OCI-LY7 (cell line): Measurements from ENCODE around the gene LRFN5. TPM values are rescaled to one million over a fixed set of nuclear protein-coding genes. Genes with fewer than 3 reads are reported as not detected.
"Not testable (repeated sequence)": the region's sequence is repeated elsewhere in the genome, so short reads cannot be mapped to it uniquely, and the experiment has no call there.

Source experiments
- BruUV-seq: library from RNA; stranded (reverse); fragments of 400-500 nt; replicated peaks from 2 replicates; lab custom pipeline; 2021; lab: Mats Ljungman, UMichigan
- CTCF ChIA-PET: fragments of 300-600 bp; sonication (Branson Sonifier 250); formaldehyde crosslinking; loops from one replicate; lab custom pipeline; 2022; ENCODE audit warnings: antibody characterized with exemption; ENCODE audit not compliant: unreplicated experiment; lab: Charles Lee
- POLR2A ChIA-PET: fragments of 300-600 bp; sonication (Branson Sonifier 250); formaldehyde crosslinking; loops from one replicate; lab custom pipeline; 2022; ENCODE audit warnings: antibody characterized with exemption; lab: Charles Lee
- DNase-seq: peaks from one replicate; pipeline ENCODE4 v3.0.0-alpha.2; 2015; ENCODE audit warnings: low spot score
- H2AFZ ChIP-seq: fragments of 200-600 bp; sonication (generic), shearing (Covaris generic); 2 replicates; pipeline ENCODE4 v1.6.1; 2014; ENCODE audit warnings: mild to moderate bottlenecking, antibody characterized with exemption, low read length, moderate library complexity
- H3K27ac ChIP-seq: fragments of 200-600 bp; sonication (generic); 2 replicates; pipeline ENCODE4 v1.5.1; 2014; ENCODE audit warnings: mixed run types, low read depth, mild to moderate bottlenecking, moderate library complexity, low read length, inconsistent platforms; ENCODE audit not compliant: poor library complexity, severe bottlenecking
- H3K36me3 ChIP-seq: fragments of 200-600 bp; sonication (generic); 2 replicates; pipeline ENCODE4 v1.6.1; 2014; ENCODE audit warnings: mild to moderate bottlenecking, antibody characterized with exemption, low read length, moderate library complexity, mixed read lengths; ENCODE audit not compliant: insufficient read depth
- H3K4me1 ChIP-seq: fragments of 200-600 bp; sonication (generic); 2 replicates; pipeline ENCODE4 v1.5.1; 2014; ENCODE audit warnings: mild to moderate bottlenecking, low read length; ENCODE audit not compliant: insufficient read depth, poor library complexity, severe bottlenecking
- H3K4me2 ChIP-seq: fragments of 200-600 bp; sonication (generic); 2 replicates; pipeline ENCODE4 v1.6.1; 2014; ENCODE audit warnings: mild to moderate bottlenecking, low read length
- H3K4me3 ChIP-seq: fragments of 200-600 bp; sonication (generic); 2 replicates; pipeline ENCODE4 v1.5.1; 2014; ENCODE audit warnings: mild to moderate bottlenecking, low read depth, low read length; ENCODE audit not compliant: poor library complexity, severe bottlenecking
- H3K79me2 ChIP-seq: fragments of 200-600 bp; sonication (generic); 2 replicates; pipeline ENCODE4 v1.6.1; 2016; ENCODE audit warnings: low read depth, mild to moderate bottlenecking, low read length, moderate library complexity, mixed read lengths; ENCODE audit not compliant: insufficient read depth
- H3K9me2 ChIP-seq: fragments of 200-600 bp; sonication (generic); 2 replicates; pipeline ENCODE4 v1.6.1; 2016; ENCODE audit warnings: mild to moderate bottlenecking, low read length, mixed read lengths; ENCODE audit not compliant: insufficient read depth
- H3K9me3 ChIP-seq: fragments of 200-600 bp; sonication (generic); 2 replicates; pipeline ENCODE4 v1.6.1; 2014; ENCODE audit warnings: mild to moderate bottlenecking, mixed run types, low read length, mixed read lengths
- H4K20me1 ChIP-seq: fragments of 200-600 bp; sonication (generic); 2 replicates; pipeline ENCODE4 v1.6.1; 2014; ENCODE audit warnings: mild to moderate bottlenecking, antibody characterized with exemption, low read length, moderate library complexity, mixed read lengths; ENCODE audit not compliant: insufficient read depth
- EZH2phosphoT487 ChIP-seq: fragments of 200-600 bp; sonication (generic); IDR thresholded peaks from 2 replicates; pipeline ENCODE4 v1.6.1; 2018; ENCODE audit warnings: low read depth, borderline replicate concordance, mild to moderate bottlenecking, mixed run types, antibody characterized with exemption, low read length, moderate library complexity, mixed read lengths
- intact Hi-C: fragments of 100-400 bp; cut with micrococcal nuclease; formaldehyde crosslinking; loops from one replicate; pipeline ENCODE4 v1.10.0; 2022; ENCODE audit not compliant: unreplicated experiment
- total RNA-seq, 2 experiments: library from RNA; depleted of rRNA in 1 of 2; stranded (reverse); fragments of >200 nt in 1 of 2; shearing (Covaris generic) in 1 of 2; gene quantifications; 2 replicates each; pipeline ENCODE4 v1.2.3, GENCODE V29; 2014 to 2022
- TF ChIP-seq, protein P1 (sequence below): fragments of 200-600 bp; sonication (generic); conservative IDR thresholded peaks from 2 replicates; pipeline ENCODE4 v1.5.1; 2014; ENCODE audit warnings: mild to moderate bottlenecking, antibody characterized with exemption, low read length, moderate library complexity, mixed read lengths

LRFN5 gene
- total RNA-seq, 2 experiments from 2014 or later: not detected

GRCh38 chr14:41663473-41663850 lies 56.8 kb downstream of the LRFN5 start:
- CTCF ChIA-PET: no interaction called here
- TF ChIP-seq, protein P1, sequence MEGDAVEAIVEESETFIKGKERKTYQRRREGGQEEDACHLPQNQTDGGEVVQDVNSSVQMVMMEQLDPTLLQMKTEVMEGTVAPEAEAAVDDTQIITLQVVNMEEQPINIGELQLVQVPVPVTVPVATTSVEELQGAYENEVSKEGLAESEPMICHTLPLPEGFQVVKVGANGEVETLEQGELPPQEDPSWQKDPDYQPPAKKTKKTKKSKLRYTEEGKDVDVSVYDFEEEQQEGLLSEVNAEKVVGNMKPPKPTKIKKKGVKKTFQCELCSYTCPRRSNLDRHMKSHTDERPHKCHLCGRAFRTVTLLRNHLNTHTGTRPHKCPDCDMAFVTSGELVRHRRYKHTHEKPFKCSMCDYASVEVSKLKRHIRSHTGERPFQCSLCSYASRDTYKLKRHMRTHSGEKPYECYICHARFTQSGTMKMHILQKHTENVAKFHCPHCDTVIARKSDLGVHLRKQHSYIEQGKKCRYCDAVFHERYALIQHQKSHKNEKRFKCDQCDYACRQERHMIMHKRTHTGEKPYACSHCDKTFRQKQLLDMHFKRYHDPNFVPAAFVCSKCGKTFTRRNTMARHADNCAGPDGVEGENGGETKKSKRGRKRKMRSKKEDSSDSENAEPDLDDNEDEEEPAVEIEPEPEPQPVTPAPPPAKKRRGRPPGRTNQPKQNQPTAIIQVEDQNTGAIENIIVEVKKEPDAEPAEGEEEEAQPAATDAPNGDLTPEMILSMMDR: no peak
- TF ChIP-seq EZH2phosphoT487: no peak
- intact Hi-C loops: no loop called here
- no peaks in the 10 kb centered on the region for H3K36me3 ChIP-seq
- DNase-seq: no peak
- H3K27ac ChIP-seq: no peak overlapping the region
- POLR2A ChIA-PET: no interaction called here
- H3K9me3 ChIP-seq: no peaks in the 10 kb centered on the region
- H3K4me1 ChIP-seq: no peaks in the 10 kb centered on the region
- no peaks in the 10 kb centered on the region for H3K79me2 ChIP-seq
- no TSS peak for BruUV-seq
- no peak overlapping the region for H3K4me3 ChIP-seq
- H3K9me2 ChIP-seq: no peaks in the 10 kb centered on the region
- no peaks in the 10 kb centered on the region for H4K20me1 ChIP-seq
- no peak overlapping the region for H3K4me2 ChIP-seq
- no peak overlapping the region for H2AFZ ChIP-seq

GRCh38 chr14:41666301-41666700 lies 59.6 kb downstream of the LRFN5 start:
- Histone ChIP-seq H4K20me1 (no peaks in the 10 kb centered on the region), H3K4me1 (no peaks in the 10 kb centered on the region), H3K9me2 (no peaks in the 10 kb centered on the region), H3K79me2 (no peaks in the 10 kb centered on the region), H2AFZ (no peak overlapping the region), H3K4me2 (no peak overlapping the region), H3K36me3 (no peaks in the 10 kb centered on the region), H3K9me3 (no peaks in the 10 kb centered on the region), H3K4me3 (no peak overlapping the region), H3K27ac (no peak overlapping the region)
- intact Hi-C loops: no loop called here
- BruUV-seq: no TSS peak
- CTCF ChIA-PET: no interaction called here
- TF ChIP-seq, protein P1: no peak
- no peak for TF ChIP-seq EZH2phosphoT487
- POLR2A ChIA-PET: no interaction called here
- DNase-seq: no peak

DNA sequence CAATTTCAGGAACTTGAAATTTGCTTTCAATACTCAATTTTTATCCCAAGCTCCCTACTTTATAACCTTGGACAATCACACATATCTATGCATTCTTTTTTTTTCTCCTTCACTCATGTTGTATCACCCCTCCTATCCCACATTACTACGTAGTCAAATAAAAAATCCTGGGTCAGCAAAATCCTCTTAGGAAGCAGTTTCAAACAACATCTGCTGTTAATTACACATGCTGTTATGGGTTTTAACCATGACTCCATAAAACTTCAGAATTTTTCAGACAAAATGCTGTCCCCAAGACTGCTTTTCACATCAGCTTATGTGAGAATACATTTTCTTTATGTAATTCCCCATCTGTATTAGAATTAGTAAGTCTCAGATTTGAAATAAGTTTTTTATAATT lies 61.7 kb downstream of the LRFN5 start:
- ChIA-PET CTCF (no interaction called here), POLR2A (interaction anchor here (1.2 kb wide), 1 partner anchor 13 kb away, joined by 4 read pairs; no protein-coding TSS in a partner anchor)
- no TSS peak for BruUV-seq

GRCh38 chr14:41673601-41674000 lies 66.9 kb downstream of the LRFN5 start:
- H3K4me3 ChIP-seq, H4K20me1 ChIP-seq, BruUV-seq, H3K27ac ChIP-seq, CTCF ChIA-PET, H3K79me2 ChIP-seq, H3K4me2 ChIP-seq, H3K9me2 ChIP-seq, DNase-seq, intact Hi-C loops, H2AFZ ChIP-seq, H3K4me1 ChIP-seq, H3K9me3 ChIP-seq, POLR2A ChIA-PET, H3K36me3 ChIP-seq: not testable (repeated sequence)

More for the DNA sequence above, 61.7 kb downstream of the LRFN5 start:
- H4K20me1 ChIP-seq: no peaks in the 10 kb centered on the region
- H3K4me1 ChIP-seq: no peaks in the 10 kb centered on the region
- H2AFZ ChIP-seq: no peak overlapping the region
- H3K36me3 ChIP-seq: no peaks in the 10 kb centered on the region
- no peak overlapping the region for H3K27ac ChIP-seq
- H3K4me2 ChIP-seq: no peak overlapping the region
- H3K79me2 ChIP-seq: no peaks in the 10 kb centered on the region
- H3K9me3 ChIP-seq: no peaks in the 10 kb centered on the region
- no peak for TF ChIP-seq EZH2phosphoT487
- TF ChIP-seq, protein P1: no peak
- no peak for DNase-seq
- H3K4me3 ChIP-seq: no peak overlapping the region
- intact Hi-C loops: no loop called here
- H3K9me2 ChIP-seq: no peaks in the 10 kb centered on the region; the same call in 1 of the 2 replicates
